NCI-H82 treated with DMSO at 0.1 percent for 48 hours (cell line): ENCODE data around the gene EXOSC10.
"Not testable (repeated sequence)": the region's sequence is repeated elsewhere in the genome, so short reads cannot be mapped to it uniquely, and the experiment has no call there.

Experiments used
- DNase-seq: peaks from one replicate; lab custom pipeline; 2025; ENCODE audit not compliant: unreplicated experiment; lab: John Stamatoyannopoulos, UW

Gene EXOSC10

DNA sequence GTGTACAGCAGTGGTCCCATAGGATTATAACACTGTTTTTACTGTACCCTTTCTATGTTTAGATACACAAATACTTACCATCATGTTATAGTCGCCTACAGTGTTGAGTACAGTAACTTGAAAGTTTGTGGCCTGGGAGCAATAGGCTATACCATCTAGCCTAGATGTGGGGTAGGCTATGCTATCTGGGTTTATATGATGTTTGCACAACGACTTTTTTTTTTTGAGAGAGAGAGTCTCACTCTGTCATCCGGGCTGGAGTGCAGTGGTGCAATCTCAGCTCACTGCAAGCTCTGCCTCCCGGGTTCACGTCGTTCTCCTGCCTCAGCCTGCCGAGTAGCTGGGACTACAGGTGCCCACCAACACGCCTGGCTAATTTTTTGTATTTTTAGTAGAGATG is 80.3 kb downstream of the EXOSC10 start:
- DNase-seq = not testable (repeated sequence)
